H9 (cell line): Measurements from ENCODE around the gene PIK3CG. TPM values are rescaled to one million over a fixed set of nuclear protein-coding genes. Genes with fewer than 3 reads are reported as not detected.
A peak's percentile ranks its signal among the peaks of the same experiment; 100 is the strongest.

Experiments
- DNase-seq: peaks from one replicate; pipeline ENCODE4 v3.0.0-alpha.2; 2017
- H2AFZ ChIP-seq: one replicate; pipeline ENCODE4 v1.6.1; 2013; ENCODE audit warnings: mild to moderate bottlenecking, low read length, control low read depth, moderate library complexity
- H2AK5ac ChIP-seq: 2 replicates; pipeline ENCODE4 v1.6.1; 2013; ENCODE audit warnings: low read length, control low read depth, mixed read lengths; ENCODE audit not compliant: insufficient read length
- H2BK120ac ChIP-seq: one replicate; pipeline ENCODE4 v1.6.1; 2013; ENCODE audit warnings: low read depth, mild to moderate bottlenecking, low read length, control low read depth, inconsistent platforms; ENCODE audit not compliant: poor library complexity, severe bottlenecking
- H2BK12ac ChIP-seq: 2 replicates; pipeline ENCODE4 v1.6.1; 2013; ENCODE audit warnings: low read length, control low read depth, mixed read lengths, low read depth; ENCODE audit not compliant: insufficient read length
- H2BK15ac ChIP-seq: 2 replicates; pipeline ENCODE4 v1.6.1; 2013; ENCODE audit warnings: low read depth, low read length, control low read depth
- H2BK20ac ChIP-seq: one replicate; pipeline ENCODE4 v1.6.1; 2013; ENCODE audit warnings: low read depth, mild to moderate bottlenecking, low read length, control low read depth, inconsistent platforms; ENCODE audit not compliant: poor library complexity, severe bottlenecking
- H2BK5ac ChIP-seq: 2 replicates; pipeline ENCODE4 v1.6.1; 2013; ENCODE audit warnings: low read length, control low read depth, mixed read lengths; ENCODE audit not compliant: insufficient read length
- H3K14ac ChIP-seq: 2 replicates; pipeline ENCODE4 v1.6.1; 2013; ENCODE audit warnings: low read length, control low read depth; ENCODE audit not compliant: insufficient read depth
- H3K18ac ChIP-seq: 2 replicates; pipeline ENCODE4 v1.6.1; 2013; ENCODE audit warnings: low read depth, mild to moderate bottlenecking, mixed read lengths, low read length, control low read depth; ENCODE audit not compliant: insufficient read length
- H3K23ac ChIP-seq: 2 replicates; pipeline ENCODE4 v1.6.1; 2013; ENCODE audit warnings: low read length, control low read depth, mixed read lengths, low read depth; ENCODE audit not compliant: insufficient read length
- H3K23me2 ChIP-seq: 2 replicates; pipeline ENCODE4 v1.6.1; 2013; ENCODE audit warnings: low read depth, mild to moderate bottlenecking, mixed read lengths, low read length, control low read depth; ENCODE audit not compliant: insufficient read length, poor library complexity, severe bottlenecking
- H3K27ac ChIP-seq: 2 replicates; pipeline ENCODE4 v1.5.1; 2013; ENCODE audit warnings: low read length, control low read depth, mixed read lengths, low read depth; ENCODE audit not compliant: insufficient read length
- H3K27me3 ChIP-seq: 2 replicates; pipeline ENCODE4 v1.6.1; 2013; ENCODE audit warnings: low read length, control low read depth, inconsistent platforms; ENCODE audit not compliant: insufficient read depth
- H3K4ac ChIP-seq: 2 replicates; pipeline ENCODE4 v1.6.1; 2013; ENCODE audit warnings: low read depth, mild to moderate bottlenecking, control low read depth, inconsistent platforms, low read length, moderate library complexity
- H3K4me1 ChIP-seq: 2 replicates; pipeline ENCODE4 v1.6.1; 2013; ENCODE audit warnings: low read length, control low read depth, inconsistent platforms; ENCODE audit not compliant: insufficient read depth
- H3K4me2 ChIP-seq: 2 replicates; pipeline ENCODE4 v1.6.1; 2013; ENCODE audit warnings: low read length, control low read depth, mixed read lengths; ENCODE audit not compliant: insufficient read length, insufficient read depth
- H3K56ac ChIP-seq: 2 replicates; pipeline ENCODE4 v1.6.1; 2013; ENCODE audit warnings: low read depth, mild to moderate bottlenecking, mixed read lengths, low read length, control low read depth; ENCODE audit not compliant: insufficient read length
- H3K79me1 ChIP-seq: 2 replicates; pipeline ENCODE4 v1.6.1; 2013; ENCODE audit warnings: low read depth, mild to moderate bottlenecking, moderate library complexity, low read length, control low read depth, inconsistent platforms; ENCODE audit not compliant: insufficient read depth, poor library complexity, severe bottlenecking
- H3K79me2 ChIP-seq: 2 replicates; pipeline ENCODE4 v1.6.1; 2013; ENCODE audit warnings: low read length, control low read depth, inconsistent platforms; ENCODE audit not compliant: insufficient read depth
- H3K9ac ChIP-seq: 2 replicates; pipeline ENCODE4 v1.6.1; 2013; ENCODE audit warnings: low read length, control low read depth, mixed read lengths; ENCODE audit not compliant: insufficient read length; ENCODE audit errors: extremely low read depth
- H3K9me3 ChIP-seq: one replicate; pipeline ENCODE4 v1.6.1; 2013; ENCODE audit warnings: low read depth, low read length, inconsistent platforms; ENCODE audit not compliant: control insufficient read depth
- H3T11ph ChIP-seq: one replicate; pipeline ENCODE4 v1.6.1; 2013; ENCODE audit warnings: mild to moderate bottlenecking, low read length, control low read depth, inconsistent platforms
- H4K20me1 ChIP-seq: one replicate; pipeline ENCODE4 v1.6.1; 2013; ENCODE audit not compliant: control insufficient read depth, insufficient read length, insufficient read depth
- H4K5ac ChIP-seq: 2 replicates; pipeline ENCODE4 v1.6.1; 2013; ENCODE audit warnings: low read depth, mild to moderate bottlenecking, mixed read lengths, low read length, control low read depth; ENCODE audit not compliant: insufficient read length
- H4K8ac ChIP-seq: replicated peaks from 2 replicates; pipeline ENCODE4 v1.6.1; 2013; ENCODE audit warnings: low read length, control low read depth, mixed read lengths, low read depth; ENCODE audit not compliant: insufficient read length
- H4K91ac ChIP-seq: 2 replicates; pipeline ENCODE4 v1.6.1; 2013; ENCODE audit warnings: low read depth, mild to moderate bottlenecking, moderate library complexity, mixed read lengths, low read length, control low read depth; ENCODE audit not compliant: insufficient read length
- H3K27ac Mint-ChIP-seq, 3 experiments: 2 replicates in 2 of 3; 3 replicates in 1 of 3; pipeline ENCODE4 v1.8.0; 2020 to 2021; ENCODE audit warnings: mixed read lengths in 3 of 3, mild to moderate bottlenecking in 1 of 3, moderate library complexity in 1 of 3
- H3K27me3 Mint-ChIP-seq: 2 replicates; pipeline ENCODE4 v1.8.0; 2021; ENCODE audit warnings: low read depth, mild to moderate bottlenecking, moderate library complexity, mixed read lengths
- H3K36me3 Mint-ChIP-seq, 3 experiments: 2 replicates in 2 of 3; 3 replicates in 1 of 3; pipeline ENCODE4 v1.8.0; 2020 to 2021; ENCODE audit warnings: low read depth in 3 of 3, mixed read lengths in 3 of 3; ENCODE audit not compliant: insufficient read depth in 1 of 3
- H3K4me1 Mint-ChIP-seq, 2 experiments: 2 replicates each; pipeline ENCODE4 v1.8.0; 2020; ENCODE audit warnings: mixed read lengths in 2 of 2
- H3K4me3 Mint-ChIP-seq, 2 experiments: 2 replicates in 1 of 2; 3 replicates in 1 of 2; pipeline ENCODE4 v1.8.0; 2020 to 2021; ENCODE audit warnings: mild to moderate bottlenecking in 2 of 2, mixed read lengths in 2 of 2, moderate library complexity in 1 of 2
- H3K9me3 Mint-ChIP-seq, 2 experiments: 2 replicates in 1 of 2; 3 replicates in 1 of 2; pipeline ENCODE4 v1.8.0; 2020; ENCODE audit warnings: mild to moderate bottlenecking in 2 of 2, mixed read lengths in 2 of 2, moderate library complexity in 1 of 2
- CTCF ChIP-seq: fragments of 200-600 bp; sonication (generic); conservative IDR thresholded peaks from 3 replicates; pipeline ENCODE4 v1.8.0; 2021; ENCODE audit warnings: antibody characterized with exemption, mild to moderate bottlenecking
- total RNA-seq: library from RNA; stranded (reverse); gene quantifications from 2 replicates; pipeline ENCODE4 v1.2.1, GENCODE V29; 2021

Gene PIK3CG
- total RNA-seq, 1 experiment from 2014 or later, result not detected

GRCh38 chr7:106841896-106842390 is 23.1 kb upstream of the PIK3CG start:
- peaks cover 25 to 31% of the 10 kb centered on the region in 2 experiments for H3K4me1 Mint-ChIP-seq

More at GRCh38 chr7:106841896-106842390, 23.1 kb upstream of the PIK3CG start:
- Histone ChIP-seq H3K18ac (no peak overlapping the region), H3K27me3 (no peaks in the 10 kb centered on the region), H2AFZ (no peak overlapping the region), H2BK120ac (no peak overlapping the region), H2BK5ac (no peak overlapping the region), H4K91ac (no peak overlapping the region), H3K56ac (no peak overlapping the region), H3K23ac (no peak overlapping the region), H3K14ac (no peak overlapping the region), H3K27ac (no peak overlapping the region), H3K9ac (no peak overlapping the region), H3K9me3 (no peaks in the 10 kb centered on the region), H3K4ac (no peak overlapping the region), H3T11ph (no peak overlapping the region), H2BK20ac (no peak overlapping the region), H4K20me1 (no peaks in the 10 kb centered on the region), H3K79me1 (no peaks in the 10 kb centered on the region), H3K23me2 (no peaks in the 10 kb centered on the region), H2BK12ac (no peak overlapping the region), H3K4me2 (no peak overlapping the region), H2BK15ac (no peak overlapping the region), H4K8ac (no peak overlapping the region), H4K5ac (no peak overlapping the region), H3K4me1 (no peaks in the 10 kb centered on the region; the same call in 1 of the 2 replicates), H3K79me2 (no peaks in the 10 kb centered on the region), H2AK5ac (no peak overlapping the region)
- H3K4me3 Mint-ChIP-seq, result peak overlapping the region in 1 of 2 experiments; percentile 36; a peak in 1 of 5 replicates
- DNase-seq, result no peak
- no peaks in the 10 kb centered on the region; a peak in 2 of 7 replicates for H3K36me3 Mint-ChIP-seq
- no peak for TF ChIP-seq CTCF
- peak overlapping the region in 1 of 3 experiments; percentile 32; a peak in 2 of 7 replicates for H3K27ac Mint-ChIP-seq
- no peaks in the 10 kb centered on the region; a peak in 1 of 5 replicates for H3K9me3 Mint-ChIP-seq
- H3K27me3 Mint-ChIP-seq, result peaks cover 5% of the 10 kb centered on the region; the same call in 1 of the 2 replicates
